Measurements from ENCODE around the gene ABCA7.

ABCA7 gene

GRCh38 chr19:1041272-1041834 lies 1.4 kb downstream of the ABCA7 start:
- no peak for DNase-seq

GRCh38 chr19:1041835-1042685 lies 2.2 kb downstream of the ABCA7 start:
- DNase-seq: no peak

GRCh38 chr19:1042689-1043511 lies 3.0 kb downstream of the ABCA7 start:
- DNase-seq: no peak

- peak; percentile 84 for DNase-seq
These were observed 5.3 kb downstream of the ABCA7 start for GRCh38 chr19:1045247-1045603.

GRCh38 chr19:1046117-1046626 lies 6.3 kb downstream of the ABCA7 start:
- DNase-seq: no peak

DNA sequence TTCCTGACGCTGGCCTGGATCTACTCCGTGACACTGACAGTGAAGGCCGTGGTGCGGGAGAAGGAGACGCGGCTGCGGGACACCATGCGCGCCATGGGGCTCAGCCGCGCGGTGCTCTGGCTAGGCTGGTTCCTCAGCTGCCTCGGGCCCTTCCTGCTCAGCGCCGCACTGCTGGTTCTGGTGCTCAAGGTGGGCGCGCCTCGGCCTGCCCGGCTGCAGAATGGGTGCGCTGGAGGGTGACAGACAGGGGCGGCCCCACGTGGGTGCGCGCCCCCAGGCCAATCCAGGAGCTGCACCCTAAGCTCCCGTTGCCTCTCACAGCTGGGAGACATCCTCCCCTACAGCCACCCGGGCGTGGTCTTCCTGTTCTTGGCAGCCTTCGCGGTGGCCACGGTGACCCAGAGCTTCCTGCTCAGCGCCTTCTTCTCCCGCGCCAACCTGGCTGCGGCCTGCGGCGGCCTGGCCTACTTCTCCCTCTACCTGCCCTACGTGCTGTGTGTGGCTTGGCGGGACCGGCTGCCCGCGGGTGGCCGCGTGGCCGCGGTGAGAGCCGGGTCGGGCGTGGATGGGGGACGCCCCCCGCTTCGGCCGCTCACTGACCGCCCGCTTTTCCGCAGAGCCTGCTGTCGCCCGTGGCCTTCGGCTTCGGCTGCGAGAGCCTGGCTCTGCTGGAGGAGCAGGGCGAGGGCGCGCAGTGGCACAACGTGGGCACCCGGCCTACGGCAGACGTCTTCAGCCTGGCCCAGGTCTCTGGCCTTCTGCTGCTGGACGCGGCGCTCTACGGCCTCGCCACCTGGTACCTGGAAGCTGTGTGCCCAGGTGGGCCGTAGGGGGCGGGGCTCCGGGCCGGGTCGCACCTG lies 7.2 kb downstream of the ABCA7 start:
- no peak for DNase-seq

DNA sequence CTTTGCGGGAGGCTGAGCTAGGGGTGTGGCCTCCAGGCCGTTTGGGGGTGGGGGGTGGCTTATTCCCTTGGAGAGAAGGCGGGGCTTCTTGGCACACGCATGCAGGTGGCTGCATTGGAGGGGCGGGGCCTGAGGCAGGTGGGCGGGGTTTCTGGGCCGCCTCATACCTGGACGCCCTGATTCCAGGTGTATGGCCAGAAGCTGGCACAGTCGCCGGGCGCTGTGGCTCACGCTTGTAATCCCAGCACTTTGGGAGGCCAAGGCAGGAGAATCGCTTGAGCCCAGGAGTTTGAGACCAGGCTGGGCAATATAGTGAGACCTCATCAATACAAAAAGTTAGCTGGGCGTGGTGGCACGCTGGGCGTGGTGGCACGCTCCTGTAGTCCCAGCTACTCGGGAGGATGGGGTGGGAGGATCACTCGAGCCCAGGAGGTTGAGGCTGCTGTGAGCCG lies 7.8 kb downstream of the ABCA7 start:
- no peak for DNase-seq

DNA sequence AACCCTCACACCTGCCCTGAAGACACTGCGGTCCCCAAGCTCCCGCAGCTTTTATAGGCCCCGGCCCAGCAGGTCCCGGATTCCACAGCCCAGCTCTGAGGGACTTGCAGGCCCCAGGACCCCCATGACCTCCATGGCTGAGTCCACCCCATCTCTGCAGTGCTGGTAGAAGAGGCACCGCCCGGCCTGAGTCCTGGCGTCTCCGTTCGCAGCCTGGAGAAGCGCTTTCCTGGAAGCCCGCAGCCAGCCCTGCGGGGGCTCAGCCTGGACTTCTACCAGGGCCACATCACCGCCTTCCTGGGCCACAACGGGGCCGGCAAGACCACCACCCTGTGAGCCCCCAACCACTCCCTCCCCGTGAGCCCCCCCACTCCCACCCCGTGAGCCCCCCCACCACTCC lies 9.2 kb downstream of the ABCA7 start:
- DNase-seq: no peak

DNA sequence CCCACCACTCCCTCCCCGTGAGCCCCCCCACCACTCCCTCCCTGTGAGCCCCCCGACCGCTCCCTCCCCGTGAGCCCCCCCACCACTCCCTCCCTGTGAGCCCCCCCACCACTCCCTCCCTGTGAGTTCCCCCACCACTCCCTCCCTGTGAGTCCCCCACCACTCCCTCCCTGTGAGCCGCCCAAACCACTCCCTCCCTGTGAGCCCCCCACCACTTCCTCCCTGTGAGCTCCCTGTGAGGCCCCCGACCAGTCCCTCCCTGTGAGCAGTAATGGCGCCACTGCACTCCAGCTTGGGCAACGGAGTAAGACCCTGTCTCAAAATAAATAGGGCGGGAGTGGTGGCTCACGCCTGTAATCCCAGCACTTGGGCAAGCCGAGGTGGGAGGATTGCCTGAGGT lies 9.9 kb downstream of the ABCA7 start:
- DNase-seq: no peak

GRCh38 chr19:1050989-1051788 lies 11.3 kb downstream of the ABCA7 start:
- no peak for DNase-seq

DNA sequence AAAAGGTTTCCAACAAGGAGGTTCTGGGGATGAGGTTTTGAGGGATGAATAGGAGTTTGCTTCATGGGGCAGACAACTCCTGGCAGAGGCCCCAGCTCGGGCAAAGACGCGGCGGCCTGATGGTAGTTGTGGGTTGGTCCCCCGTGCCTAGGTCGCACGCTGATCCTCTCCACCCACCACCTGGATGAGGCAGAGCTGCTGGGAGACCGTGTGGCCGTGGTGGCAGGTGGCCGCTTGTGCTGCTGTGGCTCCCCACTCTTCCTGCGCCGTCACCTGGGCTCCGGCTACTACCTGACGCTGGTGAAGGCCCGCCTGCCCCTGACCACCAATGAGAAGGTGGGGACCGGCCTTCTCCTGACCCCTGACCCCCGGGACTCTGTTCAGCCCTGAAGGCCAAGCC lies 11.9 kb downstream of the ABCA7 start:
- no peak for DNase-seq

GRCh38 chr19:1052349-1052975 lies 12.6 kb downstream of the ABCA7 start:
- DNase-seq: no peak

- DNase-seq: no peak
These were observed 13.5 kb downstream of the ABCA7 start for GRCh38 chr19:1053176-1054101.

DNA sequence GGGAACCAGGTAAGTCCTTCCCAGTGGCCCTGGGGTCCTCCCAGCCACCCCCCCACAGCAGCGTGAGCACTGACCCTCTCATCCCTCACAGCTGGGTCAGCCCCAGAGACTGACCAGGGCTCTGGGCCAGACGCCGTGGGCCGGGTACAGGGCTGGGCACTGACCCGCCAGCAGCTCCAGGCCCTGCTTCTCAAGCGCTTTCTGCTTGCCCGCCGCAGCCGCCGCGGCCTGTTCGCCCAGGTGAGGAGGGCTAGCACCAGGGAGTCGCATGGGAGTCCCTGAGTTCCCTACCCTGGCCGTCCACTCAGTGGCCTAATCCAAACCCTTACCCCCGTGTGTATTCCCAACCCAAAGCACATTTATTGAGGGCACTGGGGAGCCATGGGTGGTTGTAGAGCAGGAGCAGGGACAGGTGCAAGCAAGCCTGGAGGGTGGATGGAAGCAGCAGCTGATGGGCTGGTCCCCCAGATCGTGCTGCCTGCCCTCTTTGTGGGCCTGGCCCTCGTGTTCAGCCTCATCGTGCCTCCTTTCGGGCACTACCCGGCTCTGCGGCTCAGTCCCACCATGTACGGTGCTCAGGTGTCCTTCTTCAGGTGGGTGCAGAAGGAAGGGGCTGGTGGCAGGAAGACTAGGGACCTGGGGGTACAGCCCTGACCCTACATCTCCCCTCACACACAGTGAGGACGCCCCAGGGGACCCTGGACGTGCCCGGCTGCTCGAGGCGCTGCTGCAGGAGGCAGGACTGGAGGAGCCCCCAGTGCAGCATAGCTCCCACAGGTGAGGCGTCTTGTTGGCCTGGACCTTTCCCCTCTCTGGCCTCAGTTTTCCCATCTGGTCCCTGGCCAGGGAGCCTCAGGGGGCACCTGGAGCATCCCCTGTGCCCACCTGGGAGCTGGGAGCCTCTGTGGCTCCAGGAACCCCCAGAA lies 14.5 kb downstream of the ABCA7 start:
- no peak for DNase-seq

DNA sequence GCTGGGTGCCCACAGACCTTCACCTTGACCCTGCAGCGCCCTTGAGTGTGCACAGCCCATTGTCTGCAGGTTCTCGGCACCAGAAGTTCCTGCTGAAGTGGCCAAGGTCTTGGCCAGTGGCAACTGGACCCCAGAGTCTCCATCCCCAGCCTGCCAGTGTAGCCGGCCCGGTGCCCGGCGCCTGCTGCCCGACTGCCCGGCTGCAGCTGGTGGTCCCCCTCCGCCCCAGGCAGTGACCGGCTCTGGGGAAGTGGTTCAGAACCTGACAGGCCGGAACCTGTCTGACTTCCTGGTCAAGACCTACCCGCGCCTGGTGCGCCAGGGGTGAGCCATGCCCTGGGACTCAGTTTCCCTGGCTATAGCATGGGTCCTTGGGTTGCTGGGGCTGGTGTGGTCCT lies 15.1 kb downstream of the ABCA7 start:
- no peak for DNase-seq

GRCh38 chr19:1055886-1056620 lies 16.1 kb downstream of the ABCA7 start:
- no peak for DNase-seq

DNA sequence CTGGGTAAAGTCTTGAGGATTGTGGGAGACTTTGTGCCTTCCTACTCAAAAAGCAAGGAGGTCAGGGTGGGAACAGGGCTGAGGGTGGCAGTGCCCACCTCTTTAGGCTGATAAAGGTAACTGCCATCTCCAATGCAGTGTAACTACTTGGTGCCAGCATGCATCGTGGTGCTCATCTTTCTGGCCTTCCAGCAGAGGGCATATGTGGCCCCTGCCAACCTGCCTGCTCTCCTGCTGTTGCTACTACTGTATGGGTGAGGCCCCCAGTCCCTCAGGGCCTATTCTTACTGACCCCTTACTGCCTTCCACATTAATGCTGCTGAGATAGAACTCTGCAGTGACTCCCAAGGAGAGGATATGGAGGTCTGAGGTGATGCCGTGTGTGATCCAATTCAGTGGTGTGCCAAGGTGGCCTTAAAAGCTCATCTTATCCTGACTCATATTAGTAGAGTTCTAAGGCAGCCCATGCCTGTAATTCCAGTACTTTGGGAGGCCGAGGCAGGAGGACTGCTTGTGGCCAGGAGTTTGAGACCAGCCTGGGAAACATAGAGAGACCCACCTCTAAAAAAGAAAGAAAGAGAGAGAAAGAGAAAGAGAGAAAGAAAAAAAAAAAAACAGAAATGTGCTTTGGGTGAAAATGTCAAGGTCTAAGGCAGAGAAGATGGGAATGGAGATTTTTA lies 17.4 kb downstream of the ABCA7 start:
- peak; percentile 76 for DNase-seq

DNA sequence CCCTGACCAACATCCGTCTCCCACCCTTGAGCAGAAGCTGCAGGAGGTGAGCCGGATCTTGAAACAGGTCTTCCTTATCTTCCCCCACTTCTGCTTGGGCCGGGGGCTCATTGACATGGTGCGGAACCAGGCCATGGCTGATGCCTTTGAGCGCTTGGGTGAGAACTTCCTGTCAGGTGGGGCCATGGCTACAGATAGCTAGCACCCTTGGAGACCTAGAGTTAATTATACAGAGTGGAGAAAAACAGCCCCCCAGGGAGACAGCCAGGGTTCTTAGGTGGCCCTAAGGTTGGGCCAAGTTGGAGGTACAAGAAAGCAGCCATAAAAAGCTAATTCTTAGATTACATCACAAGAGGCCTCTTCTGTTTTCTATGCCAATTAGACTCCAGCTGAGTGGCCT lies 18.2 kb downstream of the ABCA7 start:
- DNase-seq: no peak

Data from CD4-positive, alpha-beta T cell treated with Interleukin-17A for 1 hour (primary cell).